Renal cortex interstitium (tissue), 11 donors: Measurements from ENCODE around the gene ARL2BP. TPM values are rescaled to one million over a fixed set of nuclear protein-coding genes. Genes with fewer than 3 reads are reported as not detected.
"Not testable (repeated sequence)": the region's sequence is repeated elsewhere in the genome, so short reads cannot be mapped to it uniquely, and the experiment has no call there.

Experiments
- DNase-seq, 11 donors: peaks; one replicate each; pipeline ENCODE4 v3.0.0-alpha.2; 2013; ENCODE audit warnings: low read depth in 9 of 11, low spot score in 4 of 11; ENCODE audit errors: extremely low read depth in 1 of 11
- polyA plus RNA-seq, 3 donors: library from polyadenylated mRNA; unstranded; fragments of 120-200 nt; gene quantifications; one replicate each; pipeline ENCODE4 v1.2.1, GENCODE V29; 2013; ENCODE audit not compliant: insufficient read length in 3 of 3

ARL2BP gene
- polyA plus RNA-seq, 3 donors, result 76.3 to 79.4 (median 77.9) TPM

GRCh38 chr16:57271063-57271345, 25.9 kb downstream of the ARL2BP start:
- no peak for DNase-seq

- no peak for DNase-seq
Observed at GRCh38 chr16:57271867-57272495, 26.9 kb downstream of the ARL2BP start.

DNA sequence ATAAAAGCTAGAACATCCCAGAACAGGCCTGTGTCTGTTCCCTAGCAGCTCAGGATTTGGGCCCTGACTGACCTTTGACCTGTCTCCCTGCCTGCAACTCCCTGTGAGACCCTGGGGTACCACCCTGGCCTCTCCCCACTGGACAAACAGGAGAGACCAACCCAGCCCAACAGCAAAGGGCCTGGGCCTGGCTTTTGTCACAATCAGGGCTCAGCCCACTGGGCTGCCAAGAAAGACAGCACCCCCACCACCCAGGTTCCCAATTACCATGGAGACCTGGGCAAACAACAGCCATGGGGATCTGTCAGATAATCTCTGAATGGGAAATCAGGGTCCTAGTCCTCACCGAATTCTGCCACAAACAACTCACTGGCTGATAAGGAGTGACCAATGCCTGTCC, 28.3 kb downstream of the ARL2BP start:
- no peak for DNase-seq

DNA sequence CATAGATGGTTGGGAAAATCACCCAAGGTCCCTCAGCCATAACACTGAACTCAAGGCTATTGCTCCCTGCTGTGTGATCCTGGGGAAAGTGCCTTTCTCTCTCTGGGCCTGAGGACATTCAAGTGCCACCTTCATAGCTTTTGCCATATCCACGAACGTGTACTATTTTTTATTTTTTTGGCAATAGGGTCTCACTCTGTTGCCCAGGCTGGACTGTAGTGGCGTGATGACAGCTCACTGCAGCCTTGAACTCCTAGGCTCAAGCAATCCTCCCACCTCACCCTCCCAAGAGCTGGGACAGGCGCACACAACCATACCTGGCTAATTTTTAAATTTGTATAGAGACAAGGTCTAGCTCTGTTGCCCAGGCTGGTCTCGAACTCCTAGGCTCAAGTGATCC, 28.8 kb downstream of the ARL2BP start:
- DNase-seq, result no peak

DNA sequence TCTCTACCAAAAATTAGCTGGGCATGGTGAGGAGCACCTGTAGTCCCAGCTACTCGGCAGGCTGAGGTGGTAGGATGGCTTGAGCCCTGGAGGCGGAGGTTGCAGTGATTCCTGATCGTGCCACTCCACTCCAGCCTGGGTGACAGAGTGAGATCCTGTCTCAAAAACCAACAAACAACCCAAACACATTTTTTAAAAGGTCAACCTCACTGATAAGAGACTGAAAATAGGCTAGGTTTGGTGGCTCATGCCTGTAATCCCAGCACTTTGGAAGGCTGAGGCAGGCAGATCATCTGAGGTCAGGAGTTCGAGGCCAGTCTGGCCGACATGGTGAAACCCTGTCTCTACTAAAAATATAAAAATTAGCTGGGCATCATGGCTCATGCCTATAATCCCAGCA, 30.9 kb downstream of the ARL2BP start:
- DNase-seq, result not testable (repeated sequence)

DNA sequence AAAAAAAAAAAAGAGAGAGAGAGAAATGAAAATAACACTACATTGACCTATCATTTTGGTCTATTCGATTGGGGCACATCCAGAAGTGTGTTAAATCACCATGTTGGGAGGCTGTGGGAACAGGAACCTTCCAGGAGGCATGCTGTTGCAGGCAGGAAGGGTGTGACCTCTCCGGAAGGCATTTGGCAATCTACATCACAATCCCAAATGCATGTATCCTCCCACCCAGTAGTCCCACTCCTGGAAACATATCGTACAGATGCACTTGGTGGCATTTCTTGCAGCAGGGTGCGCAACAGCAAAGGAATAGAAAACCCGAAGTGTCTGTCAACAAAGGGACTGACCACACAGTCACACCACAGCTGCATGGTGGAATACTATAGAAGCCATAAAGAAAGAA, 31.5 kb downstream of the ARL2BP start:
- no peak for DNase-seq

DNA sequence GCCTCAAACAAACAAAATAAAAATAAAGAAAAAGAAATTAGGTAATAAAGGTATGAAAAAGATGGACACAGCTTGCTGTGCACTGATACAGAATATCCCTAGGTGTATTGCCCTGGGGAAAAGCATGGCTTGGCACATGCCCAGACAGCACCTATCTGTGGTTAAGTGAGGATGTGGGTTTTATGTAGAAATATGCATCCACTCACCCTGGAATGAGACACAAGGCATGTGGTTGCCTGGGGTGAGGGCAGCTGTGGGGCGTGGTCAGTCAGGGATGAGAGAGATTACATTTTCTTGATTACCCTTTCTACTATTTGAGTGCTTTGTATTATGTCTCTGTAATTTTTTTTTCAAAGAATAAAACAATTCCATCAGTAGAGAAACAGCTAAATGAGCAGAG, 32.5 kb downstream of the ARL2BP start:
- DNase-seq, result no peak

GRCh38 chr16:57278494-57278893, 33.4 kb downstream of the ARL2BP start:
- no peak for DNase-seq

DNA sequence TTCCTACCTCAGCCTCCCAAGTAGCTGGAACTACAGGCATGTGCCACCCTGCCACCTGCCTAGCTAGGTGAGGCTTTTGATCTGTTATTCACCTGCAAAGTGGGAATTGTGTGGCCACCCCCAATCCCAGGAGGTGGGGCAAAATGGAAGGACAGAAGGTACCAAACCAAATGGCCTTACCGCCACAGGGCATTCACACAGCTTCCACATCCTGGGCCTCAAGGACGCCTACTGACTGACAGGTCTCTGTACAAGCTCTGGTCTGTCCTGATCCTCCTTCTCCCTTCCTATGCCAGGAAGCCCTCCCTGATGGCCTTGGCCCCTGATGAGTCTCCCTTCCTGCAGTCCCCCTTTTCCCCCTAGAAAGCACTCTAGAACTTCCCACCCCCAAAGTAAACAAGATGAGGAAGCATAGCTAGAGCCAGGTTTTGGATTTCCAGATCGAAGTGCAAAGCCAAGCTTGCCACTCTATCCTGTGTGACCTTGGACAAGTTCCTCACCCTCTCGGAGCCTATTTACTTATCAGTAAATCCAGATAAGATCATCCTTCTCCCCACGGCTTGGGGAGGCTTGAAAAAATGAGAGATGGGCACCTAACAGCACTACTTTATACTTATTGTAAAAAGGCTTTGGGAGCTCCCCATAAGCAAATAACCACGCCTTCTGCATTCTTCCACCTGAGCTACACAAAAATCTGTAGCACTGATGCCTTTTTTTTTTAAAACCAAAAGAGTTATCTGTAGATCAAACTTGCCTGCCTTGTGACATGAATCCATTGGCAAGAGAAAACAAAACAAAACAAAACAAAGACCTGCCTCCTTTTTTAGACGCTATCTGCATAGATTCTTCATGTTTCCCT, 35.0 kb downstream of the ARL2BP start:
- DNase-seq, result no peak

DNA sequence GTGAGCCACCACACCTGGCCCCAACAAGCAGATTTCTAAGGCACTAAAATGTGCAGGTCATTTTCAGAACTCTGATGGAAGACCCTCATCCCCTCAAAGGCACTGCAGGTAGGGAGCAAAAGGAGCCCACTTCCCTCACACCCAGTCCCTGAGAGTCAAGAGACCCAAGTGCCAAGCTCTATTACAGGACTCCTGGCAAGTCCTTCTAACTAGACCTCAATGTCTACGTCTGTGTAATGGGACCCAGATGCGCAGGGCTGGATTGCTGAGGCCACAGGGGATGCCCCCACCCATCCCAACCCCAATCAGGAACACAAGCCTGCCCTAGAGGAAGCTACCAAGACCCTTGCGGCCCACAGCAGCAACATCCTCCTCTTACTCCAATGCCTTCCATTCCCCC, 36.7 kb downstream of the ARL2BP start:
- DNase-seq, result no peak

DNA sequence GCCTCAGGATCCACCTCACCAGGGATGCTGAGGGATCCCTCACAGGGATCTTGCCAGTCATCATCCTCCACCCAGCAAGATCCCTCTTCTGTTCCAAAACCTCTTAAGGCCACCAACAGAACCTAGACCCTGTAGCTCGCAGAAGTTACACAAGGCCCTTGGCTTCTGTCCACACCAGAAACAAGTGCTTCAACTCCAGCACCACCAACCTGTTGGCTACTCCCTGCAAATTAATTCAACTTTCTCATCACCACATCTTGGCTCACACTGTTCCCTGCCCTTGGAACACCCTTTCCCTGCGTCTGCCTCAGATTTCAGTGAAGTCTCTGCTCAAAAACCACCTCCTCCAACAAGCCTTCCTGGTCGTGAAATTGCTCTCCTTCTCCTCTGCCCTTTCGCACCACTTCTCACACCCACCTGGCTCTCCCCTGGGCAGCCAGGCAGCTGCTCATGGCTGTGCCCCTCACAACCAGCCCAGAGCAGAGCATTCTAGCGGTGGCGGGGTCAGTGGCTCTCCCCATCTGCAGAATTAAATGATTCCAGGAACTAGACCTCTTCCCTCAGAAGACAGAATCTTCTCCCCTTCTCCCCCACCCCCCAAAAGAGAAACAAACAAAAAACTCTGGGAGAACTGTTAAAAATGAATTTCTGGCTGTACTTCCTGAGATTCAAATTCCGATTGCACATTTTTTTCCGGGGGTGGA, 37.6 kb downstream of the ARL2BP start:
- DNase-seq, result no peak

- DNase-seq, result no peak
Observed at GRCh38 chr16:57283214-57283958, 38.3 kb downstream of the ARL2BP start.

GRCh38 chr16:57283959-57284208, 38.8 kb downstream of the ARL2BP start:
- DNase-seq, result no peak

DNA sequence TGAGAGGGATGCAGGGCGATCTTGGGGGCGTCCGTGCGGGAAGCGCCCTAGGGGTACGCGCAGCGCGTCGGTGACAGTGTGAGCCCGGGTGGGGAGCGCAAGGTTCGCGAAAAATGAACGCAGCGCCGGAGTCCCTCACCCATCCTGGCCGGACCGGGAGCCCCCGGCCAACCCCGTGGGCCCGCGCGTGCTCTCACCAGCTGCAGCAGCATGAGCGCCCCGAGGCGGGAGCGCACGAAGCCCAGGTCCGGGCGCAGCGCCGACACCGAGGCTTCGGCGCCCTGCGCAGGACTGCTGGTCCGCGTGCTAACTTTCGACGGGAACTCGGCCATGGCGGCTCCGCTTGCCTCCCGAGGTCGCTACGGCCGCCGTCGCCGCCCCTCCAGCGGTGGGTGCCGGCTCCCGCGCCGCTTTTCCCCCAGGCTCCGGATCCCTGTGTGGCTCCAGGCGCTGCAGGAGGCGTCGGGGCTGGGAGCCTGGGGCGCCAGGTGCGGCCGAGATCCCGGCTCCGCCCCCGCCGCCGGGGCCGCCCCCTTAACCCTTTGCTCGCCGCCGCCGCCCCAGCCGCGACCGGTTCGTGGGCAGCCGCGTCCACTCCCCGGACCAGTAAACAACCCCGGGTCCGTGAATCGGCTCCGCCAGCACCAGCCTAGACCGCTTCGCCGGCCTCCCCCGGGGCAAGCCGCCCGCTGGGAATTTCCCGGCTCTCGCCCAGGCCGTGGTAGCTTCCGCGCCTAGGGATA, 39.3 kb downstream of the ARL2BP start, which contains the start of gene PLLP:
Gene PLLP (minus strand): TSS at position 464 of the 743 bp plus-strand sequence. CDS start 132 bp downstream, at position 332.
- no peak for DNase-seq

- no peak for DNase-seq
Observed at GRCh38 chr16:57284952-57285363, 39.9 kb downstream of the ARL2BP start.

DNA sequence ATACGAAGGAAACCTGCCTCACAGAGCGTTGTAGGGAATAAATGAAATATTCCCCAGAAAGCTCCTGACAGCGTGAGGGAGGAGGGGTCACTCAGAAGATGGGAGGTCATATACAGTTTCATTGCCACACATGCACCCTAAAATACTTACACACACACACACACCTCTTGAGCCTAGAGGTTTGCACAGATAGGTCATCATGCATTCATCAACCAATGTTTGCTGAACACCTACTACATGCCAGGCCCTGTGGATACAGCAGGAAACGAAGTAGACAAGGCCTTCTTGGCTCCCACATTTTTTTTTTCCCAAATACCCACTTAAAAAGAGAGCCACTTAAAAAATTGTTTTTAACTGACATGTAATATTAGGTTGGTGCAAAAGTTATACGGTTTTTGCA, 40.3 kb downstream of the ARL2BP start:
- DNase-seq, result no peak

DNA sequence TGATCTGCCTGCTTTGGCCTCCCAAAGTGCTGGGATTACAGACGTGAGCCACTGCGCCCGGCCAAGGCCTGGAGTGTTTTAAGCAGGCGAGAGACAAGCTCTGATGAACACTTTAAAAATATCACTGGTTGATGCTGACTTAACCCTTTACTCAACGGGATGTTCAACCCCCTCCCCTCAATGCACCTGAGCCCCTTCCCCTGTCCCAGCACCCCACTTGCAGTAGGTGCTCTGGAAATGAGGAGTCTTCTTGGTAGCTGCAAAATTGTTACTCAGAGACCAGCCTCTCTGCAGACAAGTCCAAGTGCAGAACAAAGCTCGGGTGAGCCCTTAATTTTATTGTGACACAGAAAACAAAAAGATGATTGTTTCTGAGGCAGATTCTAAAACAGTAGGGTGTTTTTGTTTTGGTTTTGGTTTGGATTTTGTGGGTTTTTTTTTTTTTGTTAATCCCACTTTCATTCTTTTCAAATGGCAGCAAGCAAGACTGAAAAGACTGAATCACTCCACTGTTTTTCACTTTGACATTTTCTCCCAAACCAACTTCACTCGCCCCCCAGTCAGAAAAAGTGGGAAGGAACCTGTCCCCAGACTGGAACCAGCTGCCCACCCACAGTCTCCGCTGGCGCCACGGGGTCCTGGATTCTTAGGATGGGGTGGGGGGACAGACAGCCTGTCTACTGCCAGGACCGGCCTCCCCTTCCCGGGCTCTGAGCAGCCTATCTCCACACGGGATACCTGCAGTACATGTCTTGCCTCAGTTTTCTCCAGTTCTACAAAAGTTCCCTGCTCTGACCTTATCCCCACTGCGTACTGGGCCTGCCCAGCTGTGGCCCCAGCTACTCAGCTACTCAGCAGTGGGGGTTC, 44.6 kb downstream of the ARL2BP start:
- DNase-seq, result no peak

DNA sequence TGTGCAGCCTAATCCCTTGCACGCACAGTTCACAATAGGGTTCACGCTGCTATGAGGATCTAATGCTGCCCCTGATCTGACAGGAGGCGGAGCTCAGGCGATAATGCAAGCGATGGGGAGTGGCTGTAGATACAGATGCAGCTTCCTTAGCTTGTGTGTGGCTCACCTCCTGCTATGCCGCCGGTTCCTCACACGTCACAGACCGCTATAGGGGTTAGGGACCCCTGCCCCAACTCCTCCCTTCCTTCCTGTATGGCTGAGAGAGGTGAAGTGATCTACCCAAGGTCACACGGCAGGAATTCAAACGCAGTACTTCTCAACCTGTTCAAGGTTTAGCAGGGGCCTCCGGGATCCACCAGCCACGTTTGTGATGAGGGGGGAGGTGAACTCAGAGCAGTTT, 52.8 kb downstream of the ARL2BP start:
- no peak for DNase-seq
